HG02623 (cell line): ENCODE data around the gene CHCHD5.
"Not testable (repeated sequence)": the region's sequence is repeated elsewhere in the genome, so short reads cannot be mapped to it uniquely, and the experiment has no call there.

Experiments
- ATAC-seq: cut with Tn5 transposase; IDR thresholded peaks from one replicate; pipeline ENCODE4 v1.9.1; 2021; ENCODE audit warnings: moderate library complexity; ENCODE audit not compliant: unreplicated experiment

Gene CHCHD5, protein sequence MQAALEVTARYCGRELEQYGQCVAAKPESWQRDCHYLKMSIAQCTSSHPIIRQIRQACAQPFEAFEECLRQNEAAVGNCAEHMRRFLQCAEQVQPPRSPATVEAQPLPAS

DNA sequence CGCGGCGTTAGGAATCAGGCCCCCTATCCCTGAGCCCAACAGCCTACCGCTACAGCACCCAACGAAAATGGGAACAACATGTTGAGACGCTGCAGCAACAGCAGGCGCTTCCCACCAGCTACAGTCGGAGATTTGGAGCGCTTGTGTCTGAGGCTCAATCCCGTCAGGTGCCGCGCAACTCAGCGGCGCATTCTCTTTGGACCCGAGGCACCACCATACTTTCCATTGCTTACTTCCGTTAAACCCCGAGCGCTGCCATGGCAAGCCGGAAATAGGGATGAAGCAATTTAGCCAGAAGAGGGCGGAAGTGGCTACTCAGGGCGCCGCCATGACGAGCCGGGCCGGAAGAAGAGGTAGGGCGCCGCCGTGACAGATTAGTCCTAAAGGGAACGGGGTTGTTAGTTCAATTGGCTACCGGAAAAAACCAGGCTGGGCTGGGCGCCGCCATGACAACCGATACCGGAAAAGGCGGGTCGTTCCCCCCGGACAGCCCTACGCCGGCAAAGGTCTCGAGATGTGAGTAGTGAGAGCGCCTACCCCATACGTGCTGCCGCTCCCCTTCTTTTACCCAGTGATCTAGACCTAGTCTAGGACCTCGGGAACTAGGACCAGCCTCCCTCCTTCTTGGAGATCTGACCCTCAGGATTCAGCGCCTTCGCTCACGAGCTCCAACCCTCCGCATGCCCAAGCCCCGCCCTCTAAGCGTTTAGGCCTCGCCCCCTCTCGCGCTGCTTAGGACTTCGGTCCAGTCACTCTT, at the start of gene CHCHD5:
TSS of gene CHCHD5 (plus strand) at position 476 of the 757 bp plus-strand sequence. CDS start at position 515, 39 bp downstream.
- peak; percentile 83 for ATAC-seq

DNA sequence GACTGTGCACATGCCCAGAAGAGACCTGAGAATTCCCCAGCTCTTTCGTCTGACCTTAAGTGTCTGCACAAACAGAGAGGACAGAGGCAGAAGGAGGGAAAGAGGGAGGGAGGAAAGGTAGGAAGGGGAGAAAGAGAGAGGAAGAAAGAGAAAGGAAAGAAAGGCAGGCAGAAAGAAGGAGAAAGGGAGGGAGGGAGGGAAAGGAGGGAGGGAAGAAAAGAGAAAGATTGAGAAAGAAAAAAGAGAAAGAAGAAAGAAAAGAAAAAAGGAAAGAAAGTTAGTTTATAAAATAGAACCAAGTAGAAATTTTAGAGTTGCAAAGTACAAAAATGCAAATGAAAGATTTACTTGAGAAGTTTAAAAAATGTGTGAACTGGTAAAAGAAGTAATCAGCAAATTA, 49.6 kb upstream of the CHCHD5 start:
- ATAC-seq: no peak

DNA sequence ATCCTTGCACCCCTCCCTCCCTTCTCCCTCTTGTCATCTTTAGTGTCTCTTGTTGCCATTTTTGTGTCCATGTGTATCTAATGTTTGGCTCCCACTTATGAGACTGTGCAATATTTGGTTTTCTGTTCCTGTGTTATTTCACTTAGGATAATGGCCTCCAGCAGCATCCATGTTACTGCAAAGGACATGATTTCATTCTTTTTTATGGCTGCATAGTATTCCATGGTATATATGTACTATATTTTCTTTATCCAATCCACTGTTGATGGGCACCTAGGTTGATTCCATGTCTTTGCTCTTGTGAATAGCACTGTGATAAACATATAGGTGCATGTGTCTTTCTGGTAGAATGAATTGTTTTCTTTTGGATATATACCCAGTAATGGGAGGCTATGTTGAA, 47.7 kb upstream of the CHCHD5 start:
- ATAC-seq: not testable (repeated sequence)

DNA sequence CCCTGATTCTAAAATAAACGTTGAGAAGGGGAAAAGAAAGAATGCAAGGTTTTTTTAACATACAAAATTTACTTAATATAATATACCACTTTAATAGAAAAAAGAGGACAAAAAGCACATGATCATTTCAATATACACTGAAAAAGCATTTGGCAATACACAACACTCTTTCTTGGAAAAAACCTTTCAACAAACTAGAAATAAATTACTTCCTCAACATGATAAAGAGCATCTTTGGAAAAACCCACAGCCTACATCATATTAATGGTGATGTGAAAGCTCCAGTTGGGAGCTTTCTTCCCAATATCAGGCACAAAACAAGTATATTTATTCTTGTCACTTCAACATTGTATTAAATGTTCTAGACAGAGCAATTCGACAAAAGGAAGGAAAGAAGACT, 45.1 kb upstream of the CHCHD5 start:
- no peak for ATAC-seq

DNA sequence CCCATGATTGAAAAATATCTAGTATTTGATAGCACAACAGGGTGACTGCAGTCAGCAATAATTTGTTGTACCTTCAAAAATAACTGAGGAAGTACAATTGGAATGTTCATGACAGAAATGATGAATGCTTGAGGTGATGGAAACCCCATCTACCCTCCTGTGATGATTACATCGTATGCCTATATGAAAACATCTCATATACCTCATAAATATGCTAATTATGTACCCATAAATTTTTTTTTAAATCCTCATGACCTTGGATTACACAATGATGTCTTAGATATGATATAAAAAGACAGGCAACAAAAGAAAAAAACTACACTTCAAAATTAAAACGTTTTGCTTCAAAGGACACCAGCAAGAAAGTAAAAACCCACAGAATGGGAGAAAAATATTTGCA, 43.5 kb upstream of the CHCHD5 start:
- ATAC-seq: no peak

DNA sequence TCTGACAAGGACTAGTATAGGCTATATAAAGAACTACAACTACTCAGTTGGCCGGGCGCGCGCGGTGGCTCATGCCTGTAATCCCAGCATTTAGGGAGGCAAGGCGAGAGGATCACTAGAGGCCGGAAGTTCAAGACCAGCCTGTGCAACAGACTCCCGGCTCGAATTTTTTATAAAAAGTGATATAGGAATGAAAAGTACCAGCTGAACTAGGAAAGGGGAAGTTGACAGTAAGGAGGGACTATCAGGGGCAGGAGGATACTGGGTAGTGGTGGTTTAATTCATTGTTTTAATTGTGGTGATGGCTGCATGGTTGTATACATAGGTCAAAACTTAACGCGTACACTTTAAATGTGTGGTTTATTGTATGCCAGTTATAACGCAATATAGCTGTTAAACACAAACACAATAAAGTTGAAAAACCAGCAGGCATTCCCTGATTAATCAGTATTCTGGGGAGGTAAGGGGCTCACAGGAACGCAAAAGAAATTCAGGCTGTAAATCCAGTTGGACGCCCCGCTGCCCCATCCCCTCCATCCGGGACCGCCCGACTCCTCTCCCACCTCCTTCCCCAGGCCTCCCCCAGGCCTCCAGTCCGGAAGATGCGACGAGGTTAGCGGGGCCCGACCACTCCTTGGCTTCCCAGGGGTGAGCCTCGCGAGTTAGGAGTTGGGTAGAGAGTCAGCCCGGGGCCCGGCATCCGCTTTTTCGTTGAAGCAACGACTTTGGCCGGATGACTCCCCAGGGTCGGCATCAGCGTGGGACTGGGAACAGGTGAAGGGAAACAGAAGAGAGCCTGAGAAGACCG, 42.9 kb upstream of the CHCHD5 start:
- peak; percentile 40 for ATAC-seq

DNA sequence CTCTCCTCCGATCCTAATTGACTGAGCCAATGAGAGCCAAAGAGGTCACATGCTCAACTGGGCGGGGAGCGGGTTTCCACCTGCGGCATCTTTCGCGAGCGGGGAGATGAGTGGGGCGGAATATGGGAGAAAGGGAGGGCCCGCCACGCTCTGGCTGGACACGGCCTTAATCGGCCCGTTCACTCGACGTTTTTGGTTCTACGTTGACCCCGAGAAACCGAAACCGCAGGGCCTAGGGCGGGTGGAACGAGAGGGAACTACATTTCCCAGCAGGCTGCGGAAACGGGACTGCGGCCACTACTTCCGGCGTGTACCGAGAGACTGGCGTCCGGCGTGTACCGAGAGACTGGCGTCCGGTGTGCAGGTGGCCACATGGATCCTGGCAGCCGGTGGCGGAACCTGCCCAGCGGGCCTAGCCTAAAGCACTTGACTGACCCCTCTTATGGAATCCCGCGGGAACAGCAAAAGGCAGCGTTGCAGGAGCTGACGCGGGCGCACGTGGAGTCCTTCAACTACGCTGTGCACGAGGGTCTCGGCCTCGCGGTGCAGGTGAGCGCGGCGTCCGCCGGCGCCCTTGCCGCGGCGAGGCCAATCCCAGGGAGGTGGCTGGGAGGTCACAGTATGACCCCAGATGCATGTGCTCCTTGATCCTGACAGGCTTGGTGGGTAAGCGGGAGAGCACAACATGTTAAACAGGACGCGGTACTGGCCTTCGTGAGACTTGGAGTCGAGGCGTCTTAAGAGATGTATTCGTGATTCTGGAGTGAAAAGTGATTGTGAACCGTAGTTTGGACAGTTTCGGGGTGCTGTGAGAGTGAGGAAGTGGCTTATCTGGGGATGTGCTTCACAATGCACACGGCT, 42.1 kb upstream of the CHCHD5 start, which contains the start of gene POLR1B:
TSS of gene POLR1B (plus strand) at position 343 of the 861 bp plus-strand sequence. CDS start at position 373, 30 bp downstream.
- peak; percentile 72 for ATAC-seq

DNA sequence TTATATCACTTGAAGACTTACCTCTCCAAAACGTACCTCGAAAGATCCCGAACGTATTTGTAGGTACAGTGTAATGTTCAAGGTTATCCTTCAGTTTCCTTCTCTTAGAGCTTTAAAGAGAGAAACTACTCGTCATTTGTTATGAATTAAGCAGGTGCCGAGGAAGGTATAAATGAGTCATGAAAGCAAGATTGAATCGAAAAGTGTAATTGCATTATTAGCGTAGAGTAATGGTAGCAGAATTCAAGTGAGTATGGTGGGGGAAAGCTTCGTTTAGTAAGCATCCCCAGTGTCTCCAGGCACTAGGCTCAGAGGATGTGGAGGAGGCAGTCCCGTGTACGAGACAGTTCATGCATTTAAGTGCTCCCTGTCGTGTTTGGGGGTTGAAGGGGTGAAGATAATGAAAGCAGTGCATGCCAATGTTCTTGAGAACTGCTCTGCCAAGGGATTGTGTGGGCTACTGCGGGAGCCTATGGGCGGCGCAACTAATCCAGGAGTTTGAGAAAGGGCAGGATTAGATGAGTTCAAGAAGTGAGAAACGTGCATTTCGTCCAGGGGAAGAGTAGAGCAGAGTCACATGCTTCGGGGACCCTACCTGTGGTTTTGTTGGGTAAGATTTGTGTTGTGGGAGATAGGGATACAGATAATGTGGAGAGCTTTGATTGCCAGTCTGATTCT, 41.3 kb upstream of the CHCHD5 start:
- no peak for ATAC-seq

DNA sequence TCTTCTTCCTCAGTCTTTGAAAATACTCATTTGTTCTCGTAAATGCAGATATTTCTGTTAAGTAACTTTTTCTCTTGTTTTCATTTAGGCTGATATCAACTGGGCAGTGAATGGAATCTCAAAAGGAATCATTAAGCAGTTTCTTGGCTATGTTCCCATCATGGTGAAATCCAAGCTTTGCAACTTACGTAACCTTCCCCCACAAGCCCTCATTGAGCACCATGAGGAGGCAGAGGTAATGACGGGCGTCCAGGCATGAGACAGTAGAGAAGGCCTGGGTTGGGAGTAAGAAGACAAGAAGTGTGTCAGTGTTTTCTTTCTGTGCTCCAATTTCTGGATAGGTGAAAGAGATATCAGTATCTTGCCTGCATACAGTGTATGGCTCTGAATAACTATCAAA, 37.1 kb upstream of the CHCHD5 start:
- no peak for ATAC-seq

DNA sequence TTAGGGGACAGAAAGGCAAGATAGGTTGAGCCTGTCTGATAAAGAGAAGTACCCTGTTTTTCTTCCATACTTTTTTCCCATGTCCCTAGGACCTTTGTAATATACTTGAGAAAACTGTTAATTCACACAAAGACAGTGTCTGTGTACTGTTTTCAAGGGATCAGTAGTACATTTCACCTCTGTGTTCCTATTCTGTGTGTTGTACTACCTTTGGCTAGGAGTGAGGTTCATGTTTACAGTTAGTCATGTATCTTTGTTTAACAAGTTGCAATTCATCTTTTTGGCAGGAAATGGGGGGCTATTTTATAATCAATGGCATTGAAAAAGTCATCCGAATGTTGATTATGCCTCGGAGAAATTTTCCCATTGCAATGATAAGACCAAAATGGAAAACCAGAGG, 35.4 kb upstream of the CHCHD5 start:
- ATAC-seq: no peak

DNA sequence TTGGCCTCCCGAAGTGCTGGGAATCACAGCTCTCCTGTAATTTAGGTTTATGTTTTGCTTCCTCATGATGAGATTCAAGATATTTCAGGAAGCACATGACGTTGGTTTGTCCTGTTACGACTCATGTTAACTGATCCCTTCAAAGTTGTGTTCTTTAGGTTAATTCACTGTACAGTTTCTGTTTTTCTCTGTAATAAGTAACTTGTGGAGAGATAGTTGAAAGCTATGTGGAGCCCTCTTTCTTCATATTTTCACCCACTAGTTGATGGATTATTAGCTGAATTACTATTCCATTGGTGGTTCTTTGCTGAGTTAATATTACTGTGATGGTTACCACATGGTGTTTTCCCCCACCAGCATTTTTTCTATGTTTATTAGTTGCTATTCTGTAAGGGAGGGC, 18.3 kb upstream of the CHCHD5 start:
- peak; percentile 60 for ATAC-seq

DNA sequence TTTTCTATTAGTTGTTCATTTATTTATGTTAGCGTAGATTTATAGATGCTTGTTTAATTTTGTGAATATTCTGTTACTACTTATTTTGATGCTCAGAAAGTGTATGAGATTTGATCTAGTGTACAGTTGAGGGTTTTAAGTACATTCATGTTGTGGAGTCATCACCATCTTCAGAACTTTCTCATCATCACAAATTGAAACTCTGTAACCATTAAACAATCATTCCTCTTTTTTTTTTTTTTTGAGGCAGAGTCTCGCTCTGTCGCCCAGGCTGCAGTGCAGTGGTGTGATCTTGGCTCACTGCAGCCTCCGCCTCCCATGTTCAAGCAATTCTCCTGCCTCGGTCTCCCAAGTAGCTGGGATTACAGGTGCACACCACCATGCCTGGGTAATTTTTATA, 17.9 kb upstream of the CHCHD5 start:
- ATAC-seq: peak; percentile 18

DNA sequence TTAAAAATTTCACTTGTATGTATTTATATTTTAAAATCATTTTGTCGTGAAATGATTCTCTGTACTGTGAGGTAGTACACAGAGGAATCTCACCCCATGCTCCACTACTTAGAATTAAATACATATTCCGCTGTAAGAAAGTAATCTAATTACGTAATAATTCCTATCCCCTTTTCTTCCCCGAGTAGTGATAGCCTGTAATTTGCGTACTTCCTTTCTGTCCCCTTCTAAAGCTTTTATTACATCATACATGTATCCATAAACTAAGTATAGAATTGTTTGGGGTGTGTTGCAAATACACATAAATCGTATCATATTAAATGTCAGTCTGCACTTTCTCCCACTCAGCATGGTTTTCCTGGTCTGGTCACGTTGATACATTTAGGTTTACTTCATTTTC, 12.4 kb upstream of the CHCHD5 start:
- no peak for ATAC-seq

DNA sequence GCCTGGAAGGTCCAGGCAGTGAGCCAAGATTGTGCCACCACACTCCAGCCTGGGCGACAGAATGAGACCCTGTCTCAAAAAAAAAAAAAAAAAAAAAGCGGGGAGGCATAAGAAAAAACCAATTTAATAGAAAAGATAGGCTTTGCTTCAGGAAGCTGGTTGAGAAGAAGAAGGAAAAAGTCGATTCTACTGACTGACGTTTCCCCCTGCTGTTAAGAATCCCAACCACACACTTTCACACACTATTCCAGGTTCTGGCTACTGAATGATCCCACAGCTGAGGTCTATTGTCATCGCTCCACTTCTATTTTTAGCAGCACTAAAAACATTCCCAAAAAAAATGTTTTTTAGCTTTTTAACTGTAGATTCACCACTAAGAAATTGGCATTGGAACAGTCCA, 6.7 kb upstream of the CHCHD5 start:
- no peak for ATAC-seq

DNA sequence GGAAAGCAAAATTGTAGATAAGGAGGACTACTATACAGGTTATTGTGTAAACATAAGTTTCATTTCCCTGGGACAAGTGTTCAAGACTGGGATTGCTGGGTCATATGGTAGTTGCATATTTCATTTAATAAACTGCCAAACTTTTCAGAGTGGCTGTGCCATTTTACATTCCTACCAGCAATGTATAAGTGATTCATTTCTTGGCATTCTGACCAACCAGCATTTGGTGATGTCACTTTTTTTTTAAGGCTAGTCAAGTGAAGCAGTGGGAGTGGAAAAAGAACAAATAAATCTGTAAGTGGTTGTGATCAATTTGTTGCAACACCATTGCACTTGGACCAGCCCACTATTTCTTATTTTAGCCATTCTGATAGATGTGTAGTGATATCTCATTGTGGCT, 5.2 kb upstream of the CHCHD5 start:
- no peak for ATAC-seq

DNA sequence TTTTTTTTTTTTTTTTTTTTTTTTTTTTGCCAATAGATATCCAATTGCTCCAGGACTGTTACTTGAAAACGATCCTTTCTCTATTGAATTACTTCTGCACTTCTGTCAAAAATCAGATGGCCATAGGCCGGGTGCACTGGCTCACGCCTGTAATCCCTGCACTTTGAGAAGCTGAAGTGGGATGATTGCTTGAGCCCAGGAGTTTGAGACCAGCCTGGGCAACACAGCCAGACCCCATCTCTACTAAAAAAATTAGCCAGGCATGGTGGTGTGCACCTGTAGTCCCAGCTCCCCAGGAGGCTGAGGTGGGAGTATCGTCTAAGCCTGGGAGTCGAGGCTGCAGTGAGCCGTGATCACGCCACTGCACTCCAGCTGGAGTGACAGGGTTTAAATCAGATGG, 4.3 kb upstream of the CHCHD5 start:
- ATAC-seq: no peak

DNA sequence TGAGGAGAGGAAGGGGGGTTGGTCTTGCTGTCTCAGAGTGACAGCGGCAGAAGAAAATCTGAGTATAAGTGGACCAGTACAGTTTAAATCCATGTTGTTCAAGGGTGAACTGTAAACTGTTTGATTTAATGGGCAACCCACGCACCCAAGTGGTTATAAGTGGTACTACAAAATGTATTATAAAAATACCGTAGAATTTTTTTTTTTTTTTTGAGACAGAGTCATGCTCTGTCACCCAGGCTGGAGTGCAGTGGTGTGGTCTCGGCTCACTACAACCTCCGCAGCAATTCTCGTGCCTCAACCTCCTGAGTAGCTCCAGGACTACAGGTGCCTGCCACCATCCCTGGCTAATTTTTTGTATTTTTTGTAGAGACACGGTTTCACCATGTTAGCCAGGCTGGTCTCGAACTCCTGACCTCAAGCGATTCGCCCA, 2.1 kb upstream of the CHCHD5 start:
- ATAC-seq: no peak

DNA sequence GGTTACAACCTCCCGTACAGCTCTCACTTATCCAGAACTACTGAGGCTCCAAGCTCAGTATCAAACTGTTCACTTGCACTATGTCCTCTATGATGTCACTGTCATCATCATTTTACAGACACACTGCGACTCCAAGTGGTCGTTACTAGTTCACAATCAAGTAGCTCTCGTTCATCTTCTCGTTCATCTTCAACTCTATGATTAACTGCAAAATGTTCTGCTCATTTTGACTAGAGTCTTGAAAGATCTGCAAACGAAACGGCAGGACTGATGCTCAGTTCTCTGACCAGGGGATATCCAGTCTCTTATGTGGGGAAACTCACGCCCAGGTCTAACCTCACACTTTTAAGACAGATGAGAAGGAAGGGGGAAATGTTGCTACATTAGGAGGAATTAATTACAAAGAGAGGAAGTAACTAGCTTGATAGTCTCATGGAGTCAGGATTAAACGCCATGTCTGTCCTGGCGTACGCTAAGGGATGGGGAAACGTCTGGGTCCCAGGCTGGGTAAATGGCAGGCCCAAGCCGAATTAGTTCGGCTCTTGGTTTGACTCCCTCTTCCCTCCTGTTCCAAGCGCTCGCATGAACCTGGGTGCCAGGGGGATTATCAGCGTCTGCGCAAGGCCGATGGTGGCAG, 794 bp upstream of the CHCHD5 start:
- no peak for ATAC-seq

DNA sequence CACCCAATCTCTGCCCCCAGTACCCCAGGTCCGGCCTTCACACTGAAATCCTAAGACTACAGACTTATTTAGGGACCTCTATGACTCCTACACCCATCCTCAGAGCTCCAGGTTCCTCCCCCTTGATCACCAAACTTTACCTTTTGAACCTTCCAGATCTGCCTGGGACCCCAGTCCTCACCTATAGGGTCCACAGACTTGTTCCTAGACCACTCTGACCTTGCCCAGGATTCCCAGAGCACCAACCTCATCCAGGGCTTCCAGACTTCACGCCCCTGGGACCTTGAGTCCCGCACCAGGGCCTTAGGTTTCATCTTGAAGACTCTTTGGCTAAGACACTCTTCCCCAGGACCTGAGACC, 462 bp downstream of the CHCHD5 start:
- ATAC-seq: no peak

DNA sequence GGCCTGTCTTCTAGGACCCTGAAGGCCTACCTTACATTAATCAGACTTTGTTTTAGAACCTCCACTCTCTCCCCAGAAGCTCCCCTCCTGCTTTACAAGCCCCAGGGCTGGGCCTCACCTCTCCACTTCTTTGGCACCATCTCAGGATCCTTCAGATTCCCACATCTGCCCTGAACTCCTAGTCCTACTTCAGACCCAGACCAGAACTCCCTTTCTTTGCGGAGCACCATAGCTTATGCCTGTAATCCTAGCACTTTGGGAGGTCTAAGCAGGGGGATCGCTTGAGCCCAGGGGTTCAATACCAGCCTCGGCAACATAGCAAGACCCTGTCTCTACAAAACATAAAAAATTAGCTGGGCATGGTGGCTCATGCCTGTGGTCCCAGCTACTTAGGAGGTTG, 991 bp downstream of the CHCHD5 start:
- ATAC-seq: no peak
